HL-60 (cell line): Measurements from ENCODE around the gene MARK1.

Source experiments
- CTCF ChIP-seq: IDR thresholded peaks from one replicate; pipeline ENCODE4 v1.5.1; 2011; ENCODE audit warnings: low read length, control low read depth, inconsistent platforms; ENCODE audit not compliant: insufficient read depth
- GABPA ChIP-seq: IDR thresholded peaks from 2 replicates; pipeline ENCODE4 v1.6.1; 2012; ENCODE audit warnings: low read depth
- POLR2AphosphoS5 ChIP-seq: IDR thresholded peaks from 2 replicates; pipeline ENCODE4 v1.6.1; 2012; ENCODE audit warnings: low read depth
- SPI1 ChIP-seq: IDR thresholded peaks from 2 replicates; pipeline ENCODE4 v1.6.1; 2012; ENCODE audit warnings: low read depth, mild to moderate bottlenecking, borderline replicate concordance

DNA sequence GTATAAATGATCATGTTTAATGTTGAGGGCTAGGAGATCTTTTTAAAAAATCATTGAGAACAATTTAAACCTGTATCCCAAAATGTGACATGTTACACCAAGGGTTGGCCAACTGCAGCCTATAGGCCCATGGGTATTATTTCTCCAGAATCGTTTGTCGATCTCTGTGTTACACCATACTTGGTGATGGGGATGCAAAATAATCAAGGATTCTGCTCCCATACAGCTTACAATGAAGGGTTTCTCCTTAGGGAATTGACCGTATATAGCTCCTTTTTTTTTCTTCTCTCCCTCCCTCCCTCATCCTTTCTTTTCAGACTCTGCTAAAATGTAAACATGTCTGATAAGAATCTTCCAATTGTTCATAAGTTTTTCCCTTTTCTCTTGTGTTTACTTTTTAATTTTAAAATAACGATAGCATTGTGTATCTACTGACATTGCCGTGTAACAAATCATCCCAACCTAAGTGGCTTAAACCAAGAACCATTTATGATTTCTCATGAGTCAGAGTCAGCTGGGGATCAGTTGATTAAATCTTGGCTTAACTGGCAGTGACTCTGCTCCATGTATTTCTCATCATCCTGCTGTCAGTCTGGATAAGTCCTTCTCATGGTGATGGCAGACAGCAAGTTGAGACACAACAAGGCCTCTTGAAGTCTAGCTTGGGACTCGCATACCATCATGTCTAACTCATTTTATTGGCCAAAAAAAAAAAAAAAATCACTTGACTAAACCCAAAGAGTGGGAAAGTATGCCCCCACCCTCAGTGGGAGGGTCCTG lies 48.0 kb downstream of the MARK1 start:
- TF ChIP-seq GABPA (no peak), CTCF (no peak), POLR2AphosphoS5 (no peak), SPI1 (no peak)
